H1 (cell line): ENCODE measurements around the gene FBXO46. TPM values are rescaled to one million over a fixed set of nuclear protein-coding genes. Genes with fewer than 3 reads are reported as not detected.

Experiments
- CTCF ChIA-PET: fragments of 300-600 bp; sonication (Branson Sonifier 250); formaldehyde crosslinking; loops from one replicate; lab custom pipeline; 2021; ENCODE audit not compliant: partially characterized antibody; lab: Charles Lee
- POLR2A ChIA-PET: fragments of 300-600 bp; sonication (Branson Sonifier 250); formaldehyde crosslinking; loops from one replicate; lab custom pipeline; 2021; ENCODE audit warnings: inconsistent platforms; ENCODE audit not compliant: partially characterized antibody; lab: Charles Lee
- DNase-seq, 2 experiments: peaks; one replicate each; pipeline versions ENCODE4 v3.0.0 to v3.0.0-alpha.2; 2010 to 2022; ENCODE audit warnings: low spot score in 2 of 2, low read depth in 1 of 2, mixed read lengths in 1 of 2
- FAIRE-seq: peaks from 2 replicates; lab custom pipeline; 2011; peaks lifted over from hg19 to GRCh38; lab: Jason Lieb, UNC
- H2AFZ ChIP-seq: 2 replicates; pipeline ENCODE4 v1.8.1; 2012; ENCODE audit warnings: low read length, inconsistent platforms
- H2AK5ac ChIP-seq: 2 replicates; pipeline ENCODE4 v1.6.1; 2013; ENCODE audit warnings: low read depth, low read length
- H2BK120ac ChIP-seq: replicated peaks from 2 replicates; pipeline ENCODE3; 2013; ENCODE audit warnings: low read depth, low read length, inconsistent platforms
- H2BK12ac ChIP-seq: 2 replicates; pipeline ENCODE4 v1.6.1; 2013; ENCODE audit warnings: low read depth, low read length
- H2BK15ac ChIP-seq: 2 replicates; pipeline ENCODE4 v1.6.1; 2013; ENCODE audit warnings: low read length
- H2BK20ac ChIP-seq: 2 replicates; pipeline ENCODE4 v1.6.1; 2013; ENCODE audit warnings: low read length
- H2BK5ac ChIP-seq: 2 replicates; pipeline ENCODE4 v1.6.1; 2013; ENCODE audit warnings: low read depth, low read length
- H3K14ac ChIP-seq: 2 replicates; pipeline ENCODE4 v1.6.1; 2013; ENCODE audit warnings: inconsistent platforms; ENCODE audit not compliant: insufficient read length
- H3K18ac ChIP-seq: 2 replicates; pipeline ENCODE4 v1.6.1; 2013; ENCODE audit warnings: low read length; ENCODE audit errors: extremely low read depth
- H3K23ac ChIP-seq: 2 replicates; pipeline ENCODE4 v1.6.1; 2013; ENCODE audit warnings: inconsistent platforms; ENCODE audit not compliant: insufficient read length
- H3K23me2 ChIP-seq: 2 replicates; pipeline ENCODE4 v1.6.1; 2013; ENCODE audit warnings: low read depth, low read length
- H3K27ac ChIP-seq: 2 replicates; pipeline ENCODE4 v1.6.1; 2011; ENCODE audit warnings: low read depth, low read length, inconsistent platforms
- H3K27me3 ChIP-seq, 4 experiments: replicated peaks in 1 of 4; 1 replicate in 1 of 4; 2 replicates in 3 of 4; pipeline versions ENCODE4 v1.6.1 to v1.8.1; 2011 to 2013; ENCODE audit warnings: low read length in 3 of 4, mild to moderate bottlenecking in 3 of 4, inconsistent platforms in 2 of 4, mixed read lengths in 2 of 4, moderate library complexity in 1 of 4; ENCODE audit not compliant: control insufficient read depth in 3 of 4, insufficient read depth in 3 of 4; ENCODE audit errors: extremely low read depth in 1 of 4
- H3K36me3 ChIP-seq, 4 experiments: 2 replicates each; pipeline versions ENCODE4 v1.6.1 to v1.8.1; 2011 to 2013; ENCODE audit warnings: mild to moderate bottlenecking in 4 of 4, low read length in 3 of 4, moderate library complexity in 2 of 4, control low read depth in 1 of 4, inconsistent platforms in 1 of 4; ENCODE audit not compliant: insufficient read depth in 4 of 4, control insufficient read depth in 2 of 4
- H3K4ac ChIP-seq: replicated peaks from 2 replicates; pipeline ENCODE3; 2013; ENCODE audit warnings: low read length, low read depth, mixed read lengths, inconsistent platforms; ENCODE audit not compliant: insufficient read length
- H3K4me1 ChIP-seq, 4 experiments: replicated peaks in 1 of 4; 1 replicate in 1 of 4; 2 replicates in 3 of 4; pipeline versions ENCODE4 v1.6.1 to v1.8.1; 2011 to 2013; ENCODE audit warnings: low read length in 3 of 4, inconsistent platforms in 2 of 4, mixed read lengths in 1 of 4; ENCODE audit not compliant: insufficient read depth in 4 of 4, control insufficient read depth in 3 of 4
- H3K4me2 ChIP-seq, 2 experiments: 2 replicates each; pipeline versions ENCODE4 v1.6.1 to v1.8.1; 2011 to 2013; ENCODE audit warnings: low read depth in 2 of 2, low read length in 2 of 2, control low read depth in 1 of 2, inconsistent platforms in 1 of 2, mild to moderate bottlenecking in 1 of 2; ENCODE audit not compliant: insufficient read depth in 1 of 2
- H3K4me3 ChIP-seq, 4 experiments: fragments of 200-600, 300-600 bp in 1 of 4; sonication (generic), shearing (Covaris generic), sonication (Bioruptor Twin) in 1 of 4; 2 replicates each; pipeline versions ENCODE4 v1.5.1 to v1.8.1; 2011 to 2016; ENCODE audit warnings: low read length in 4 of 4, low read depth in 3 of 4, control low read depth in 2 of 4, inconsistent platforms in 2 of 4, mild to moderate bottlenecking in 2 of 4, mixed read lengths in 1 of 4, moderate library complexity in 1 of 4; ENCODE audit not compliant: insufficient read depth in 2 of 4; ENCODE audit errors: extremely low read depth in 1 of 4
- H3K56ac ChIP-seq: replicated peaks from 2 replicates; pipeline ENCODE3; 2013; ENCODE audit warnings: low read depth, mild to moderate bottlenecking, mixed read lengths, low read length, inconsistent platforms; ENCODE audit not compliant: insufficient read length
- H3K79me1 ChIP-seq: 2 replicates; pipeline ENCODE4 v1.6.1; 2013; ENCODE audit warnings: low read depth, low read length, control low read depth
- H3K79me2 ChIP-seq, 2 experiments: 2 replicates each; pipeline versions ENCODE4 v1.6.1 to v1.8.1; 2012 to 2013; ENCODE audit warnings: low read length in 2 of 2, mild to moderate bottlenecking in 2 of 2, inconsistent platforms in 1 of 2; ENCODE audit not compliant: insufficient read depth in 2 of 2, control insufficient read depth in 1 of 2
- H3K9ac ChIP-seq, 4 experiments: replicated peaks in 1 of 4; 1 replicate in 1 of 4; 2 replicates in 3 of 4; pipeline versions ENCODE4 v1.6.1 to v1.8.1; 2011 to 2013; ENCODE audit warnings: low read depth in 3 of 4, low read length in 3 of 4, control low read depth in 2 of 4, mild to moderate bottlenecking in 2 of 4, moderate library complexity in 2 of 4, inconsistent platforms in 1 of 4; ENCODE audit errors: extremely low read depth in 1 of 4
- H3K9me3 ChIP-seq, 2 experiments: 2 replicates each; pipeline versions ENCODE4 v1.6.1 to v1.8.1; 2012 to 2013; ENCODE audit warnings: mild to moderate bottlenecking in 2 of 2, moderate library complexity in 2 of 2, control low read depth in 1 of 2, inconsistent platforms in 1 of 2, low read depth in 1 of 2, low read length in 1 of 2, mixed read lengths in 1 of 2; ENCODE audit not compliant: insufficient read depth in 2 of 2
- H4K20me1 ChIP-seq, 2 experiments: replicated peaks in 1 of 2; 2 replicates each; pipeline versions ENCODE3 to v1.8.1; 2011 to 2013; ENCODE audit warnings: inconsistent platforms in 2 of 2, low read length in 2 of 2, mild to moderate bottlenecking in 1 of 2; ENCODE audit not compliant: insufficient read depth in 2 of 2, control insufficient read depth in 1 of 2
- H4K5ac ChIP-seq: 2 replicates; pipeline ENCODE4 v1.6.1; 2013; ENCODE audit warnings: low read length, low read depth, mixed read lengths, inconsistent platforms; ENCODE audit not compliant: insufficient read length
- H4K8ac ChIP-seq: 2 replicates; pipeline ENCODE4 v1.8.0; 2013; ENCODE audit warnings: mild to moderate bottlenecking, moderate library complexity, low read length, inconsistent platforms; ENCODE audit not compliant: insufficient read depth; ENCODE audit errors: extremely low read depth
- H4K91ac ChIP-seq: replicated peaks from 2 replicates; pipeline ENCODE3; 2013; ENCODE audit warnings: low read length, mixed read lengths, inconsistent platforms; ENCODE audit not compliant: insufficient read length
- FOSL1 ChIP-seq: IDR thresholded peaks from 2 replicates; pipeline ENCODE4 v1.6.1; 2011; ENCODE audit warnings: mild to moderate bottlenecking, low read depth, low read length, moderate library complexity; ENCODE audit not compliant: insufficient read depth
- KDM1A ChIP-seq: fragments of 200-600, 300-600 bp; sonication (generic); IDR thresholded peaks from 2 replicates; pipeline ENCODE4 v1.7.1; 2016; ENCODE audit warnings: mild to moderate bottlenecking, low read length, borderline replicate concordance
- NANOG ChIP-seq: IDR thresholded peaks from 2 replicates; pipeline ENCODE4 v1.6.1; 2011; ENCODE audit warnings: low read length, low read depth, mild to moderate bottlenecking, inconsistent platforms; ENCODE audit not compliant: insufficient read depth, poor library complexity, severe bottlenecking
- WGBS, 2 experiments: shearing (Covaris generic) in 1 of 2; methylation state at CpG; one replicate each; pipeline versions ENCODE4 v1.1.6 to v1.1.7; 2013 to 2015; ENCODE audit warnings: low lambda C conversion rate in 2 of 2, mixed read lengths in 2 of 2, inconsistent platforms in 1 of 2, low coverage in 1 of 2, missing lambda C conversion rate in 1 of 2; ENCODE audit not compliant: insufficient replicate concordance in 2 of 2, insufficient coverage in 1 of 2, insufficient read length in 1 of 2; ENCODE audit errors: extremely low coverage in 1 of 2, missing lambda C conversion rate in 1 of 2; 5-methylcytosine and 5-hydroxymethylcytosine counted together
- polyA plus RNA-seq, 7 experiments: library from polyadenylated mRNA; depleted of rRNA in 3 of 7; stranded (reverse) in 5 of 7; unstranded in 2 of 7; fragments of >200 nt in 5 of 7; fragments of 200-250 nt in 2 of 7; gene quantifications; 1 replicate in 5 of 7; 2 replicates in 1 of 7; 4 replicates in 1 of 7; pipeline versions ENCODE4 v1.2.1 to v1.2.3, GENCODE V29; 2011 to 2013; ENCODE audit warnings: missing spikeins in 2 of 7, mixed read lengths in 2 of 7
- total RNA-seq: library from RNA; stranded (reverse); fragmentation: NEBNext Ultra II Directional; extraction: Animal tissue kit (Norgen Biotek cat#: 25700); gene quantifications from 2 replicates; pipeline ENCODE4 v1.2.1, GENCODE V29; 2021

FBXO46 gene
- total and polyA plus RNA-seq, 2 of the 8 experiments (the other 6 are each of a cell fraction or from before 2014, with no cell fraction given), result 11.2 to 38.9 TPM

GRCh38 chr19:45763691-45764294 is 33.1 kb upstream of the FBXO46 start:
- Histone ChIP-seq H4K20me1 (peaks cover 0 to 3% of the 10 kb centered on the region in 2 experiments), H2AFZ (no peak overlapping the region), H2BK120ac (peak overlapping the region; percentile 53), H2BK15ac (peak overlapping the region; percentile 92; the same call in 1 of the 2 replicates), H3K23ac (no peak overlapping the region), H3K79me2 (no peaks in the 10 kb centered on the region), H3K27me3 (peaks cover 0 to 2% (median 1%) of the 10 kb centered on the region in 4 experiments; a peak in 1 of 7 replicates), H4K5ac (peak overlapping the region; percentile 15), H3K56ac (no peak overlapping the region), H3K4me2 (peak overlapping the region in 1 of 2 experiments; percentile 19; a peak in 2 of 4 replicates), H2BK20ac (peak overlapping the region; percentile 90; the same call in 1 of the 2 replicates), H3K14ac (no peak overlapping the region), H3K36me3 (no peaks in the 10 kb centered on the region), H2BK5ac (peak overlapping the region; percentile 81; the same call in 1 of the 2 replicates), H3K79me1 (no peaks in the 10 kb centered on the region), H3K18ac (peak overlapping the region; percentile 22; the same call in 1 of the 2 replicates), H3K9ac (no peak overlapping the region), H2AK5ac (no peak overlapping the region)
- no peak for FAIRE-seq
- WGBS, 2 experiments, result 71% methylated on average over 26 of the region's 27 CpGs; no CpG with 5 or more reads in 1 of the 2 experiments
- CTCF ChIA-PET, result interaction anchor here (0.7 to 3.2 kb wide), 6 partner anchors 9 to 115 kb away, joined by 3 to 14 read pairs (median 6); no protein-coding TSS in a partner anchor
- TF ChIP-seq FOSL1 (no peak), KDM1A (no peak), NANOG (no peak)
- TF ChIP-seq, all 59 proteins: peak for 0
- peak overlapping the region; percentile 93 for H4K91ac ChIP-seq
- peaks cover 7 to 37% (median 26%) of the 10 kb centered on the region in 4 experiments for H3K4me1 ChIP-seq
- H4K8ac ChIP-seq, result peak overlapping the region; percentile 72
- H3K23me2 ChIP-seq, result peaks cover 12% of the 10 kb centered on the region; the same call in 1 of the 2 replicates
- H3K4ac ChIP-seq, result peak overlapping the region; percentile 80
- no peak overlapping the region for H3K27ac ChIP-seq
- H2BK12ac ChIP-seq, result peak overlapping the region; percentile 96
- H3K9me3 ChIP-seq, result no peaks in the 10 kb centered on the region
- DNase-seq, result peak in 1 of 2 experiments; percentile 55
- H3K4me3 ChIP-seq, result peak overlapping the region in 1 of 4 experiments; percentile 36; a peak in 1 of 8 replicates
- POLR2A ChIA-PET, result interaction anchor here (0.9 to 16.2 kb wide), 6 partner anchors 9 to 46 kb away, joined by 3 to 284 read pairs (median 4); partner anchors contain the start of genes DMWD, FBXO46 and MEIOSIN
